Stomach (tissue), 4 donors: Measurements from ENCODE around the gene EXT2.

ENCODE experiments used
- POLR2A ChIP-seq, 4 donors: fragments of 450-650 bp; IDR thresholded peaks; one replicate each; pipeline ENCODE4 v1.6.1; 2016; ENCODE audit warnings: antibody characterized with exemption in 4 of 4, control low read depth in 2 of 4, mild to moderate bottlenecking in 1 of 4, moderate library complexity in 1 of 4
- TF ChIP-seq, protein P1 (sequence below), 7 experiments: fragments of 450-650 bp in 4 of 7; fragments of 200-600 bp in 3 of 7; sonication (generic) in 3 of 7; IDR thresholded peaks; one replicate each; pipeline ENCODE4 v1.5.1; 2016 to 2019; ENCODE audit warnings: antibody characterized with exemption in 7 of 7, control low read depth in 2 of 7, mild to moderate bottlenecking in 1 of 7

DNA sequence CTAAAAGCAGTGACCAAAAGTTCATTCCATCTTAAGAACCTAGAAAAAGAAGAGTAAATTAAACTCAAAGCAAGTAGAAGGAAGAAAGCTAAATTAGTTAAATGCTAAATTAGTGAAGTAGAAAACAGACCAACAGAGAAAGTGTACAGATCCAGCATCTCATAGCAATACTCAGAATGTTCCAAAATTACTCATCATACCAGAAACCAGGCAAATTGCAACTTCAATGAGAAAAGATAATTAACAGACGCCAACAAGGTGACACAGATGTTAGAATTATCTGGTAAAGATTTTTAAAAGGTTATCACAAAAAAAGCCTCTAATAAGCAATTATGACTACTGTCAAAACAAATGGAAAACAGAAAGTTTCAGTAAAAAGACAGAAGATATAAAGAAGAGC, 117.7 kb downstream of the EXT2 start:
- TF ChIP-seq, protein P1, sequence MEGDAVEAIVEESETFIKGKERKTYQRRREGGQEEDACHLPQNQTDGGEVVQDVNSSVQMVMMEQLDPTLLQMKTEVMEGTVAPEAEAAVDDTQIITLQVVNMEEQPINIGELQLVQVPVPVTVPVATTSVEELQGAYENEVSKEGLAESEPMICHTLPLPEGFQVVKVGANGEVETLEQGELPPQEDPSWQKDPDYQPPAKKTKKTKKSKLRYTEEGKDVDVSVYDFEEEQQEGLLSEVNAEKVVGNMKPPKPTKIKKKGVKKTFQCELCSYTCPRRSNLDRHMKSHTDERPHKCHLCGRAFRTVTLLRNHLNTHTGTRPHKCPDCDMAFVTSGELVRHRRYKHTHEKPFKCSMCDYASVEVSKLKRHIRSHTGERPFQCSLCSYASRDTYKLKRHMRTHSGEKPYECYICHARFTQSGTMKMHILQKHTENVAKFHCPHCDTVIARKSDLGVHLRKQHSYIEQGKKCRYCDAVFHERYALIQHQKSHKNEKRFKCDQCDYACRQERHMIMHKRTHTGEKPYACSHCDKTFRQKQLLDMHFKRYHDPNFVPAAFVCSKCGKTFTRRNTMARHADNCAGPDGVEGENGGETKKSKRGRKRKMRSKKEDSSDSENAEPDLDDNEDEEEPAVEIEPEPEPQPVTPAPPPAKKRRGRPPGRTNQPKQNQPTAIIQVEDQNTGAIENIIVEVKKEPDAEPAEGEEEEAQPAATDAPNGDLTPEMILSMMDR (IDR thresholded peaks at IDR 0.05) = no peak
- TF ChIP-seq POLR2A (IDR thresholded peaks at IDR 0.05) = no peak
